Sigmoid colon (tissue), 7 donors: ENCODE data around the gene FITM1. TPM values are rescaled to one million over a fixed set of nuclear protein-coding genes. Genes with fewer than 3 reads are reported as not detected.

Experiments used
- DNase-seq: peaks from one replicate; pipeline ENCODE4 v3.0.0-alpha.2; 2019
- H3K27ac ChIP-seq, 4 donors: fragments of 200-600 bp; sonication (generic); one replicate each; pipeline ENCODE4 v1.5.1; 2016 to 2019; ENCODE audit warnings: mild to moderate bottlenecking in 1 of 4
- H3K27me3 ChIP-seq, 3 donors: fragments of 200-600 bp; sonication (generic); one replicate each; pipeline ENCODE4 v1.5.1; 2019; ENCODE audit warnings: mild to moderate bottlenecking in 1 of 3
- H3K36me3 ChIP-seq, 4 donors: fragments of 200-600 bp; sonication (generic); one replicate each; pipeline ENCODE4 v1.5.1; 2016 to 2019
- H3K4me1 ChIP-seq, 4 donors: fragments of 200-600 bp; sonication (generic); one replicate each; pipeline ENCODE4 v1.5.1; 2017 to 2019
- H3K4me3 ChIP-seq, 4 donors: fragments of 200-600 bp; sonication (generic); one replicate each; pipeline ENCODE4 v1.5.1; 2017 to 2019; ENCODE audit warnings: mild to moderate bottlenecking in 2 of 4, moderate library complexity in 1 of 4
- H3K9me3 ChIP-seq, 4 donors: fragments of 200-600 bp in 3 of 4; sonication (generic) in 3 of 4; one replicate each; pipeline versions ENCODE4 v1.5.1 to v1.6.1; 2013 to 2019
- EP300 ChIP-seq, 4 donors: sonication (generic); formaldehyde crosslinking; IDR thresholded peaks; one replicate each; pipeline ENCODE4 v1.6.1; 2017; ENCODE audit warnings: antibody characterized with exemption in 4 of 4
- POLR2A ChIP-seq, 2 donors: fragments of 450-650 bp; IDR thresholded peaks; one replicate each; pipeline ENCODE4 v1.6.1; 2016; ENCODE audit warnings: antibody characterized with exemption in 2 of 2, mild to moderate bottlenecking in 2 of 2, moderate library complexity in 2 of 2
- POLR2AphosphoS5 ChIP-seq, 4 donors: sonication (generic); formaldehyde crosslinking; IDR thresholded peaks; one replicate each; pipeline ENCODE4 v1.6.1; 2017; ENCODE audit warnings: antibody characterized with exemption in 4 of 4
- WGBS, 2 donors: extraction: QIAGEN DNeasy Blood & Tissue Kit; methylation state at CpG; one replicate each; pipeline ENCODE4 v1.1.7; 2013; 5-methylcytosine and 5-hydroxymethylcytosine counted together
- intact Hi-C: fragments of 100-400 bp; cut with DNase I; formaldehyde crosslinking; loops from one replicate; pipeline ENCODE4 v1.15.1; 2023
- polyA plus RNA-seq, 3 donors: library from polyadenylated mRNA; stranded (reverse); fragments of 200-250 nt; gene quantifications; one replicate each; pipeline ENCODE4 v1.2.3, GENCODE V29; 2013
- total RNA-seq, 4 donors: library from RNA; depleted of rRNA; stranded (reverse); fragments of >200 nt; gene quantifications; one replicate each; pipeline ENCODE4 v1.1.0, GENCODE V29; 2016
- TF ChIP-seq, protein P1 (sequence below), 4 experiments: fragments of 450-650 bp in 3 of 4; fragments of 200-600 bp in 1 of 4; IDR thresholded peaks; one replicate each; pipeline ENCODE4 v1.5.1; 2016 to 2019; ENCODE audit warnings: antibody characterized with exemption in 4 of 4, mild to moderate bottlenecking in 3 of 4, moderate library complexity in 2 of 4
- donor health status: healthy with polysubstance abuse.
- donor health status: Bipolar disorder and iron deficiency.
- donor health status: healthy.

The FITM1 gene
- total and polyA plus RNA-seq, 7 donors = 0.33 to 1.8 TPM; not detected in 5

DNA sequence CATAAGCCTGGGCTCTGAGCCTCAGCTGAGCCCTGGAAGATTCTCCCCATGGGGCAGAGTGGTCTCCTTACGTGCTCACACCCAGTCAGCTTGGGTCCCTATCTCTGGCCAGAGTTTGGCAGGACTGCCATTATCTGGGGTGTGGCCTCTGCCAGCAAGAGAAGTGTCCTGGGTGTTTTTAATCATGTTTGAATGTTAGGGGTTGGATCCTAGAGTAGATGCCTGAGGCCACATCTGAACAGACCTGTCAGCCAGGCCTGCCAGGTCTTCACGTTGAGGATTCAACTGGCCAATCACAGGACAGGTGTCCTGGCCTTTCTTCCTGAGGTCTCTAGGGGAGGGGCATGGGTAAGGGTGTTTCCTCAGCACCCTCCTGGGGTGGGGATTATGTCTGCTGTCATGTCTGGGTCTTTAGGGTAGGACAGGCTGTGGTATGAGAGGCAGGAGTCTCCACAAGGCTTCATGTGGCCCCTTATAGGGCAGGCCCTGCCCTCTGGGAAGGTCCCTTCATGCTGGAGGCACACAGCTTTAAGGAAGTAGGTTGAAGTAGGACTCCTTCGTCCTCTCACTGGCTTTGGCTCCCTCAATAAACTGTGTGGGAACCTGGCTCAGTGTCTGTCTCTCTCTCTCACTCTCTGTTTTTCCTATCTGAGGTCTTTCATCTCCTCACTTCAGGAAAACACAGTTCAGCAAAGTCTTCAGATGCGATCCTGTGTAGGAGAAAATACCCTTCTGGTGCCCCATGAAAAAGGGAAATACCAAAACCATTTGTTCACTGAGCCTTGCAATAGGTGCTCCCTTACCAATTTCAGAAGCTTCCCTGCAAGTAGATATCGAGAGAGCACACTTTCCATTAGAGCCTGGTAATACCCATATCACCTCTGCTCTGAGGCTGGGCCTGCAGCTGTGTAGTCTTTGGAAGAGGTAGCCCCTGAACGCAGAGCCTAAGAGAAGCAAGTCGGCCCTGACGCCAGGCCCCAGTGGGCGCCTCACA, 6.7 kb upstream of the FITM1 start:
- H3K36me3 ChIP-seq = peaks cover 16 to 58% (median 40%) of the 10 kb centered on the region in 4 donors
- 84 to 85% methylated on average over 9 of the region's 9 CpGs for WGBS, 2 donors
- no peaks in the 10 kb centered on the region for H3K4me1 ChIP-seq
- DNase-seq = no peak
- intact Hi-C loops = no loop called here
- H3K27me3 ChIP-seq = no peaks in the 10 kb centered on the region
- no peak overlapping the region for H3K27ac ChIP-seq
- no peak for TF ChIP-seq POLR2AphosphoS5 (IDR thresholded peaks at IDR 0.05)
- no peak overlapping the region for H3K4me3 ChIP-seq
- no peaks in the 10 kb centered on the region for H3K9me3 ChIP-seq

- H3K9me3 ChIP-seq = no peaks in the 10 kb centered on the region
- H3K27ac ChIP-seq = no peak overlapping the region
- H3K27me3 ChIP-seq = no peaks in the 10 kb centered on the region
- H3K4me3 ChIP-seq = no peak overlapping the region
- no peak for TF ChIP-seq EP300 (IDR thresholded peaks at IDR 0.05)
- TF ChIP-seq, protein P1, sequence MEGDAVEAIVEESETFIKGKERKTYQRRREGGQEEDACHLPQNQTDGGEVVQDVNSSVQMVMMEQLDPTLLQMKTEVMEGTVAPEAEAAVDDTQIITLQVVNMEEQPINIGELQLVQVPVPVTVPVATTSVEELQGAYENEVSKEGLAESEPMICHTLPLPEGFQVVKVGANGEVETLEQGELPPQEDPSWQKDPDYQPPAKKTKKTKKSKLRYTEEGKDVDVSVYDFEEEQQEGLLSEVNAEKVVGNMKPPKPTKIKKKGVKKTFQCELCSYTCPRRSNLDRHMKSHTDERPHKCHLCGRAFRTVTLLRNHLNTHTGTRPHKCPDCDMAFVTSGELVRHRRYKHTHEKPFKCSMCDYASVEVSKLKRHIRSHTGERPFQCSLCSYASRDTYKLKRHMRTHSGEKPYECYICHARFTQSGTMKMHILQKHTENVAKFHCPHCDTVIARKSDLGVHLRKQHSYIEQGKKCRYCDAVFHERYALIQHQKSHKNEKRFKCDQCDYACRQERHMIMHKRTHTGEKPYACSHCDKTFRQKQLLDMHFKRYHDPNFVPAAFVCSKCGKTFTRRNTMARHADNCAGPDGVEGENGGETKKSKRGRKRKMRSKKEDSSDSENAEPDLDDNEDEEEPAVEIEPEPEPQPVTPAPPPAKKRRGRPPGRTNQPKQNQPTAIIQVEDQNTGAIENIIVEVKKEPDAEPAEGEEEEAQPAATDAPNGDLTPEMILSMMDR (IDR thresholded peaks at IDR 0.05) = no peak
- no peak for TF ChIP-seq POLR2AphosphoS5 (IDR thresholded peaks at IDR 0.05)
- TF ChIP-seq POLR2A (IDR thresholded peaks at IDR 0.05) = no peak
- no peaks in the 10 kb centered on the region for H3K4me1 ChIP-seq
- intact Hi-C loops = no loop called here
- DNase-seq = no peak
- peaks cover 6 to 26% (median 13%) of the 10 kb centered on the region in 4 donors for H3K36me3 ChIP-seq
These were observed 3.5 kb upstream of the FITM1 start for GRCh38 chr14:24126939-24127338.

- peaks cover 6 to 19% (median 11%) of the 10 kb centered on the region in 4 donors for H3K36me3 ChIP-seq
- WGBS, 2 donors = 79 to 90% methylated on average over 2 of the region's 2 CpGs
- no peaks in the 10 kb centered on the region for H3K4me1 ChIP-seq
- intact Hi-C loops = no loop called here
- no peak overlapping the region for H3K27ac ChIP-seq
- no peaks in the 10 kb centered on the region for H3K27me3 ChIP-seq
- no peaks in the 10 kb centered on the region for H3K9me3 ChIP-seq
- no peak overlapping the region for H3K4me3 ChIP-seq
- TF ChIP-seq EP300 (IDR thresholded peaks at IDR 0.05) (no peak), POLR2AphosphoS5 (IDR thresholded peaks at IDR 0.05) (no peak), POLR2A (IDR thresholded peaks at IDR 0.05) (no peak)
- TF ChIP-seq, protein P1 (IDR thresholded peaks at IDR 0.05) = no peak
- DNase-seq = no peak
These were observed 2.8 kb upstream of the FITM1 start for GRCh38 chr14:24127673-24128072.

DNA sequence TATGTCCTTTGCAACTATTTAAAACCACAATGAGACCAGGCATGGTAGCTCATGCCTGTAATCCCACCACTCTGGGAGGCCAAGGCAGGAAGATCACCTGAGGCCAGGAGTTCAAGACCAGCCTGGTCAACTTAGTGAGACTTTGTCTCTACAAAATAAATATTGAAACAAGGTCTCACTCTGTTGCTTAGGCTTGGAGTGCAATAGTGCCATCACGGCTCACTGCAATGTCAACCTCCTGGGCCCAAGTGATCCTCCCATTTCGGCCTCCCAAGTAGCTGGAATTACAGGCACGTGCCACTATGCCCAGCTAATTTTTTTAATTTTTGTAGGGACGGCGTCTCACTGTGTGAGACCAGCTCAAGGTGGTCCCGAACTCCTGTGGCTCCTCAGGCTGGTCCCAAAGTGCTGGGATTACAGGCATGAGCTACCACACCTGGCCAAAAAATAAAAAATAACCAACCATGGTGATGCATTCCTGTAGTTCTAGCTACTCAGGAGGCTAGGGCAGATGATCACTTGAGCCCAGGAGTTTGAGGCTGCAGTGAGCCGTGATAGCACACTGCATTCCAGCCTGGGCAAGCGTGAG, 955 bp upstream of the FITM1 start:
- 90 to 95% methylated on average over 8 of the region's 8 CpGs for WGBS, 2 donors
- TF ChIP-seq POLR2A (IDR thresholded peaks at IDR 0.05) = no peak
- TF ChIP-seq, protein P1 (IDR thresholded peaks at IDR 0.05) = no peak
- no peak for TF ChIP-seq EP300 (IDR thresholded peaks at IDR 0.05)
- no peak for TF ChIP-seq POLR2AphosphoS5 (IDR thresholded peaks at IDR 0.05)
- no peaks in the 10 kb centered on the region for H3K9me3 ChIP-seq
- no peak for DNase-seq
- H3K27me3 ChIP-seq = no peaks in the 10 kb centered on the region
- no peaks in the 10 kb centered on the region for H3K4me1 ChIP-seq
- intact Hi-C loops = no loop called here
- no peak overlapping the region for H3K4me3 ChIP-seq
- no peak overlapping the region for H3K27ac ChIP-seq
- H3K36me3 ChIP-seq = peaks cover 0 to 2% (median 0%) of the 10 kb centered on the region in 4 donors
